HFFc6 (cell line): ENCODE measurements around the gene SLC25A21. TPM values are rescaled to one million over a fixed set of nuclear protein-coding genes. Genes with fewer than 3 reads are reported as not detected.

Experiments used
- DNase-seq: peaks from one replicate; pipeline ENCODE4 v3.0.0-alpha.2; 2018
- H3K27ac Mint-ChIP-seq: 2 replicates; pipeline ENCODE4 v1.8.0; 2020; ENCODE audit warnings: mild to moderate bottlenecking, mixed read lengths
- H3K27me3 Mint-ChIP-seq: 2 replicates; pipeline ENCODE4 v1.8.0; 2021; ENCODE audit warnings: mild to moderate bottlenecking, moderate library complexity, mixed read lengths; ENCODE audit not compliant: insufficient read depth
- H3K36me3 Mint-ChIP-seq: 2 replicates; pipeline ENCODE4 v1.8.0; 2021; ENCODE audit warnings: low read depth, mixed read lengths
- H3K4me1 Mint-ChIP-seq: 2 replicates; pipeline ENCODE4 v1.8.0; 2020; ENCODE audit warnings: low read depth, mixed read lengths
- H3K4me3 Mint-ChIP-seq: 2 replicates; pipeline ENCODE4 v1.8.0; 2020; ENCODE audit warnings: mild to moderate bottlenecking, moderate library complexity, mixed read lengths
- H3K9me3 Mint-ChIP-seq: 2 replicates; pipeline ENCODE4 v1.8.0; 2020; ENCODE audit warnings: mild to moderate bottlenecking, mixed read lengths
- microRNA-seq: library from miRNA; unstranded; fragments of <30 nt; microRNA quantifications from one replicate; pipeline ENCODE4, GENCODE V29; 2019
- total RNA-seq, 6 experiments: library from RNA; stranded (reverse); fragmentation: NEBNext Ultra II Directional; extraction: Animal tissue kit (Norgen Biotek cat#: 25700); gene quantifications; 2 replicates in 1 of 6; 3 replicates in 5 of 6; pipeline ENCODE4 v1.2.3, GENCODE V29; 2021
- TF ChIP-seq, protein P1 (sequence below): fragments of 200-600 bp; sonication (generic); IDR thresholded peaks from 2 replicates; pipeline ENCODE4 v1.5.0; 2021; ENCODE audit warnings: antibody characterized with exemption, mild to moderate bottlenecking

SLC25A21 gene
- total RNA-seq, 6 experiments from 2014 or later, result 0.33 to 1.1 (median 0.47) TPM

- no peak overlapping the region for H3K27ac Mint-ChIP-seq
- H3K4me3 Mint-ChIP-seq, result peak overlapping the region; percentile 38
- peaks cover 7% of the 10 kb centered on the region for H3K4me1 Mint-ChIP-seq
- peaks cover 43% of the 10 kb centered on the region for H3K27me3 Mint-ChIP-seq
- TF ChIP-seq, protein P1, sequence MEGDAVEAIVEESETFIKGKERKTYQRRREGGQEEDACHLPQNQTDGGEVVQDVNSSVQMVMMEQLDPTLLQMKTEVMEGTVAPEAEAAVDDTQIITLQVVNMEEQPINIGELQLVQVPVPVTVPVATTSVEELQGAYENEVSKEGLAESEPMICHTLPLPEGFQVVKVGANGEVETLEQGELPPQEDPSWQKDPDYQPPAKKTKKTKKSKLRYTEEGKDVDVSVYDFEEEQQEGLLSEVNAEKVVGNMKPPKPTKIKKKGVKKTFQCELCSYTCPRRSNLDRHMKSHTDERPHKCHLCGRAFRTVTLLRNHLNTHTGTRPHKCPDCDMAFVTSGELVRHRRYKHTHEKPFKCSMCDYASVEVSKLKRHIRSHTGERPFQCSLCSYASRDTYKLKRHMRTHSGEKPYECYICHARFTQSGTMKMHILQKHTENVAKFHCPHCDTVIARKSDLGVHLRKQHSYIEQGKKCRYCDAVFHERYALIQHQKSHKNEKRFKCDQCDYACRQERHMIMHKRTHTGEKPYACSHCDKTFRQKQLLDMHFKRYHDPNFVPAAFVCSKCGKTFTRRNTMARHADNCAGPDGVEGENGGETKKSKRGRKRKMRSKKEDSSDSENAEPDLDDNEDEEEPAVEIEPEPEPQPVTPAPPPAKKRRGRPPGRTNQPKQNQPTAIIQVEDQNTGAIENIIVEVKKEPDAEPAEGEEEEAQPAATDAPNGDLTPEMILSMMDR, result peak; percentile 76
- DNase-seq, result no peak
- H3K36me3 Mint-ChIP-seq, result no peaks in the 10 kb centered on the region
- H3K9me3 Mint-ChIP-seq, result no peaks in the 10 kb centered on the region
These were observed 524.3 kb downstream of the SLC25A21 start for GRCh38 chr14:36647824-36648753.

GRCh38 chr14:36647417-36647823, 525.0 kb downstream of the SLC25A21 start:
- no peak for DNase-seq
- Mint-ChIP-seq H3K9me3 (no peaks in the 10 kb centered on the region), H3K27me3 (peaks cover 38% of the 10 kb centered on the region), H3K27ac (no peak overlapping the region), H3K36me3 (no peaks in the 10 kb centered on the region), H3K4me3 (peak overlapping the region; percentile 38; the same call in 1 of the 2 replicates), H3K4me1 (peaks cover 7% of the 10 kb centered on the region)
- TF ChIP-seq, protein P1, result no peak

GRCh38 chr14:36646664-36647416, 525.6 kb downstream of the SLC25A21 start:
- Mint-ChIP-seq H3K27ac (no peak overlapping the region), H3K9me3 (no peaks in the 10 kb centered on the region), H3K4me1 (peaks cover 7% of the 10 kb centered on the region), H3K36me3 (no peaks in the 10 kb centered on the region), H3K27me3 (peaks cover 36% of the 10 kb centered on the region), H3K4me3 (peak overlapping the region; percentile 65; the same call in 1 of the 2 replicates)
- no peak for DNase-seq
- TF ChIP-seq, protein P1, result no peak; the same call in 1 of the 2 replicates

DNA sequence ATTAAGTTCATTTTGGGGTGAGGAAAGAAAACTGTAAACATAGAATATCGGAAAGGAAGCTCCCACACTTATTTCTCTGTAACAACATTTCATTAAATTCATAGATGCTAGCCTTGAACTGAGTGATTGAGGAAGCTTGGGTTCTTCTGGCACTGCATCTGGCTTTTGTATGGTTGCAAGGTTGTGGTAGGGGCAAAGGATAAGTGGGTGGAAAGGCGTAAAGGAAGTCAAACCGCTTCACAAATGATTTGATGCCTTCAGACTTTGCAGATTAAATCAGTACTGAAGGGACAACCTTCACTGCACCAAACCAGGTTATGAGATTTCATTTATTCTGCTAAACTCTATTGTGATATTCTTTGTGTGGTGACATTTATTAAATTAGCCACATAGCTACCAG, 538.8 kb downstream of the SLC25A21 start:
- Mint-ChIP-seq H3K27me3 (peaks cover 10% of the 10 kb centered on the region; the same call in 1 of the 2 replicates), H3K9me3 (peaks cover 5% of the 10 kb centered on the region), H3K36me3 (no peaks in the 10 kb centered on the region), H3K27ac (no peak overlapping the region), H3K4me3 (no peak overlapping the region), H3K4me1 (no peaks in the 10 kb centered on the region)
- no peak for DNase-seq
- TF ChIP-seq, protein P1, result no peak

Small RNAs within 50 kb of the gene (microRNA-seq; reads per million reads assigned to microRNA genes)
- gene MIR4503, result not detected

Other genes starting within 250 kb of the SLC25A21 start
- gene MIPOL1, start 25.3 kb upstream of the SLC25A21 start, total RNA-seq, result 1 to 10 TPM; 6.5 to 7.7 (median 6.8) TPM